Naive thymus-derived CD8-positive, alpha-beta T cell (primary cell): Measurements from ENCODE around the gene PPARG. TPM values are rescaled to one million over a fixed set of nuclear protein-coding genes. Genes with fewer than 3 reads are reported as not detected.

Source experiments
- ATAC-seq, 2 donors: fragments of 150-1000 bp; cut with Tn5 transposase in 1 of 2; sonication (Bioruptor Pico), chemical (Tn5 transposase) in 1 of 2; 1 replicate in 1 of 2; 2 replicates in 1 of 2; pipeline ENCODE4 v1.10.0; 2021; ENCODE audit warnings: mild to moderate bottlenecking in 2 of 2, moderate library complexity in 2 of 2
- POLR2A ChIA-PET: fragments of 350-600 bp; sonication (Branson Sonifier 250); formaldehyde crosslinking; loops from one replicate; lab custom pipeline; 2021; ENCODE audit warnings: antibody characterized with exemption; lab: Charles Lee
- DNase-seq, 10 donors: peaks; one replicate each; pipeline versions ENCODE4 v3.0.0 to v3.0.0-alpha.2; 2020 to 2022
- H3K27ac Mint-ChIP-seq, 10 donors: one replicate each; pipeline ENCODE4 v1.8.0; 2020 to 2022; ENCODE audit warnings: mild to moderate bottlenecking in 10 of 10, mixed read lengths in 10 of 10, moderate library complexity in 4 of 10, inconsistent platforms in 1 of 10
- H3K27me3 Mint-ChIP-seq, 5 donors: one replicate each; pipeline ENCODE4 v1.8.0; 2021 to 2022; ENCODE audit warnings: mixed read lengths in 5 of 5
- H3K36me3 Mint-ChIP-seq, 3 donors: one replicate each; pipeline ENCODE4 v1.8.0; 2020 to 2022; ENCODE audit warnings: mixed read lengths in 3 of 3, mild to moderate bottlenecking in 2 of 3, inconsistent platforms in 1 of 3
- H3K4me1 Mint-ChIP-seq, 4 donors: one replicate each; pipeline ENCODE4 v1.8.0; 2021 to 2022; ENCODE audit warnings: mixed read lengths in 4 of 4
- H3K4me3 Mint-ChIP-seq, 10 donors: one replicate each; pipeline ENCODE4 v1.8.0; 2020 to 2022; ENCODE audit warnings: mild to moderate bottlenecking in 10 of 10, mixed read lengths in 10 of 10, moderate library complexity in 6 of 10, inconsistent platforms in 1 of 10
- H3K9me3 Mint-ChIP-seq, 9 donors: one replicate each; pipeline ENCODE4 v1.8.0; 2020 to 2022; ENCODE audit warnings: mixed read lengths in 9 of 9, mild to moderate bottlenecking in 3 of 9, inconsistent platforms in 1 of 9, moderate library complexity in 1 of 9
- polyA plus RNA-seq, 3 donors: library from polyadenylated mRNA; unstranded; fragments of 300-500 nt; fragmentation: Illumina TruSeq; gene quantifications; one replicate each; pipeline ENCODE4 v1.2.3, GENCODE V29; 2021
- total RNA-seq, 8 experiments: library from RNA in 2 of 8; stranded (reverse) in 2 of 8; gene quantifications; one replicate each; pipeline ENCODE4 v1.2.3 and lab custom pipeline; 2021 to 2026

The PPARG gene
- total and polyA plus RNA-seq, 5 experiments from 2014 or later: not detected

- no peaks in the 10 kb centered on the region for H3K36me3 Mint-ChIP-seq
- H3K27ac Mint-ChIP-seq: no peak overlapping the region
- no peak overlapping the region for H3K4me3 Mint-ChIP-seq
- ATAC-seq: no peak
- peaks cover 0 to 2% (median 0%) of the 10 kb centered on the region in 4 donors for H3K4me1 Mint-ChIP-seq
- peaks cover 6 to 15% (median 8%) of the 10 kb centered on the region in 5 donors for H3K27me3 Mint-ChIP-seq
- no peaks in the 10 kb centered on the region for H3K9me3 Mint-ChIP-seq
- POLR2A ChIA-PET: no interaction called here
- DNase-seq: no peak
Measured at GRCh38 chr3:12423918-12424630, 135.2 kb downstream of the PPARG start.

- ATAC-seq: no peak
- no peaks in the 10 kb centered on the region for H3K9me3 Mint-ChIP-seq
- H3K4me3 Mint-ChIP-seq: no peak overlapping the region
- no peak overlapping the region for H3K27ac Mint-ChIP-seq
- peaks cover 6 to 15% (median 8%) of the 10 kb centered on the region in 5 donors for H3K27me3 Mint-ChIP-seq
- DNase-seq: no peak
- no peaks in the 10 kb centered on the region for H3K36me3 Mint-ChIP-seq
- POLR2A ChIA-PET: no interaction called here
- H3K4me1 Mint-ChIP-seq: peaks cover 0 to 2% (median 0%) of the 10 kb centered on the region in 4 donors
Measured at GRCh38 chr3:12424635-12425319, 135.9 kb downstream of the PPARG start.

GRCh38 chr3:12425850-12426579 lies 137.1 kb downstream of the PPARG start:
- Mint-ChIP-seq H3K9me3 (no peaks in the 10 kb centered on the region), H3K36me3 (no peaks in the 10 kb centered on the region), H3K27ac (no peak overlapping the region), H3K27me3 (peaks cover 6 to 15% (median 11%) of the 10 kb centered on the region in 5 donors), H3K4me1 (peaks cover 0 to 2% (median 0%) of the 10 kb centered on the region in 4 donors), H3K4me3 (no peak overlapping the region)
- POLR2A ChIA-PET: no interaction called here
- ATAC-seq (no peak), DNase-seq (no peak)

- peaks cover 0 to 2% (median 0%) of the 10 kb centered on the region in 4 donors for H3K4me1 Mint-ChIP-seq
- no peak overlapping the region for H3K4me3 Mint-ChIP-seq
- no peaks in the 10 kb centered on the region for H3K36me3 Mint-ChIP-seq
- POLR2A ChIA-PET: no interaction called here
- DNase-seq (no peak), ATAC-seq (no peak)
- H3K27ac Mint-ChIP-seq: no peak overlapping the region
- H3K9me3 Mint-ChIP-seq: no peaks in the 10 kb centered on the region
- H3K27me3 Mint-ChIP-seq: peaks cover 6 to 13% (median 9%) of the 10 kb centered on the region in 5 donors
Measured at GRCh38 chr3:12427551-12427950, 138.7 kb downstream of the PPARG start.

GRCh38 chr3:12428126-12428525 lies 139.3 kb downstream of the PPARG start:
- Mint-ChIP-seq H3K4me3 (no peak overlapping the region), H3K27ac (no peak overlapping the region), H3K27me3 (peaks cover 6 to 13% (median 9%) of the 10 kb centered on the region in 5 donors), H3K36me3 (no peaks in the 10 kb centered on the region), H3K9me3 (no peaks in the 10 kb centered on the region), H3K4me1 (peaks cover 0 to 2% (median 0%) of the 10 kb centered on the region in 4 donors)
- POLR2A ChIA-PET: no interaction called here
- DNase-seq (no peak), ATAC-seq (no peak)

- DNase-seq (no peak), ATAC-seq (no peak)
- peaks cover 1 to 6% (median 4%) of the 10 kb centered on the region in 5 donors for H3K27me3 Mint-ChIP-seq
- H3K36me3 Mint-ChIP-seq: no peaks in the 10 kb centered on the region
- no peak overlapping the region for H3K4me3 Mint-ChIP-seq
- H3K9me3 Mint-ChIP-seq: no peaks in the 10 kb centered on the region
- no peak overlapping the region for H3K27ac Mint-ChIP-seq
- POLR2A ChIA-PET: no interaction called here
- no peaks in the 10 kb centered on the region for H3K4me1 Mint-ChIP-seq
Measured at GRCh38 chr3:12430086-12430485, 141.2 kb downstream of the PPARG start.

- DNase-seq: no peak
- Mint-ChIP-seq H3K27me3 (peaks cover 0 to 3% (median 3%) of the 10 kb centered on the region in 5 donors), H3K4me3 (no peak overlapping the region), H3K27ac (no peak overlapping the region), H3K4me1 (no peaks in the 10 kb centered on the region), H3K36me3 (no peaks in the 10 kb centered on the region), H3K9me3 (no peaks in the 10 kb centered on the region)
- no peak for ATAC-seq
- POLR2A ChIA-PET: no interaction called here
Measured at GRCh38 chr3:12433823-12434222, 145.0 kb downstream of the PPARG start.

- POLR2A ChIA-PET: no interaction called here
- DNase-seq: no peak
- Mint-ChIP-seq H3K4me3 (no peak overlapping the region), H3K36me3 (no peaks in the 10 kb centered on the region), H3K27me3 (peaks cover 0 to 3% (median 0%) of the 10 kb centered on the region in 5 donors), H3K4me1 (no peaks in the 10 kb centered on the region), H3K27ac (no peak overlapping the region), H3K9me3 (no peaks in the 10 kb centered on the region)
- no peak for ATAC-seq
Measured at GRCh38 chr3:12436514-12437220, 147.8 kb downstream of the PPARG start.

GRCh38 chr3:12437221-12437605 lies 148.3 kb downstream of the PPARG start:
- no peak overlapping the region for H3K4me3 Mint-ChIP-seq
- POLR2A ChIA-PET: no interaction called here
- no peaks in the 10 kb centered on the region for H3K4me1 Mint-ChIP-seq
- no peaks in the 10 kb centered on the region for H3K36me3 Mint-ChIP-seq
- ATAC-seq (no peak), DNase-seq (no peak)
- no peaks in the 10 kb centered on the region for H3K9me3 Mint-ChIP-seq
- peaks cover 0 to 3% (median 0%) of the 10 kb centered on the region in 5 donors for H3K27me3 Mint-ChIP-seq
- no peak overlapping the region for H3K27ac Mint-ChIP-seq

- DNase-seq: no peak
- no peak overlapping the region for H3K4me3 Mint-ChIP-seq
- peaks cover 0 to 5% (median 2%) of the 10 kb centered on the region in 5 donors for H3K27me3 Mint-ChIP-seq
- POLR2A ChIA-PET: no interaction called here
- H3K27ac Mint-ChIP-seq: no peak overlapping the region
- no peaks in the 10 kb centered on the region for H3K4me1 Mint-ChIP-seq
- no peaks in the 10 kb centered on the region for H3K36me3 Mint-ChIP-seq
- H3K9me3 Mint-ChIP-seq: no peaks in the 10 kb centered on the region
- no peak for ATAC-seq
Measured at GRCh38 chr3:12437861-12438260, 149.0 kb downstream of the PPARG start.

GRCh38 chr3:12438318-12438717 lies 149.4 kb downstream of the PPARG start:
- no peak overlapping the region for H3K27ac Mint-ChIP-seq
- ATAC-seq: no peak
- no peaks in the 10 kb centered on the region for H3K36me3 Mint-ChIP-seq
- peaks cover 4 to 10% (median 7%) of the 10 kb centered on the region in 5 donors for H3K27me3 Mint-ChIP-seq
- peaks cover 0 to 1% (median 0%) of the 10 kb centered on the region in 4 donors for H3K4me1 Mint-ChIP-seq
- POLR2A ChIA-PET: no interaction called here
- H3K4me3 Mint-ChIP-seq: no peak overlapping the region
- H3K9me3 Mint-ChIP-seq: no peaks in the 10 kb centered on the region
- DNase-seq: no peak

GRCh38 chr3:12439161-12439940 lies 150.5 kb downstream of the PPARG start:
- ATAC-seq (no peak), DNase-seq (no peak)
- Mint-ChIP-seq H3K4me1 (peaks cover 0 to 2% (median 0%) of the 10 kb centered on the region in 4 donors), H3K9me3 (no peaks in the 10 kb centered on the region), H3K27ac (no peak overlapping the region), H3K36me3 (no peaks in the 10 kb centered on the region), H3K27me3 (peaks cover 5 to 16% (median 9%) of the 10 kb centered on the region in 5 donors), H3K4me3 (no peak overlapping the region)
- POLR2A ChIA-PET: interaction anchor here (0.6 kb wide), 1 partner anchor 26 kb away, joined by 3 read pairs; no protein-coding TSS in a partner anchor
